Caco-2 (cell line): Measurements from ENCODE around the gene CCNJL. TPM values are rescaled to one million over a fixed set of nuclear protein-coding genes. Genes with fewer than 3 reads are reported as not detected.

ENCODE experiments used
- BruUV-seq: library from RNA; stranded (reverse); fragments of 400-500 nt; replicated peaks from 2 replicates; lab custom pipeline; 2021; lab: Mats Ljungman, UMichigan
- CTCF ChIA-PET: fragments of 300-600 bp; sonication (Branson Sonifier 250); formaldehyde crosslinking; loops from one replicate; lab custom pipeline; 2022; ENCODE audit warnings: antibody characterized with exemption; lab: Charles Lee
- POLR2A ChIA-PET: fragments of 300-600 bp; sonication (Branson Sonifier 250); formaldehyde crosslinking; loops from one replicate; lab custom pipeline; 2022; ENCODE audit warnings: antibody characterized with exemption; lab: Charles Lee
- DNase-seq, 2 experiments: peaks; one replicate each; pipeline versions ENCODE4 v3.0.0 to v3.0.0-alpha.2; 2020 to 2022
- H3K27me3 ChIP-seq: replicated peaks from 2 replicates; pipeline ENCODE4 v1.6.0; 2011; ENCODE audit warnings: low read length; ENCODE audit not compliant: control insufficient read depth, insufficient read depth
- H3K36me3 ChIP-seq: 2 replicates; pipeline ENCODE4 v1.5.1; 2011; ENCODE audit warnings: low read length; ENCODE audit not compliant: control insufficient read depth, insufficient read depth
- H3K4me1 ChIP-seq: fragments of 250-450 bp; sonication (Bioruptor Pico); 2 replicates; pipeline ENCODE4 v1.5.1; 2020; ENCODE audit warnings: mild to moderate bottlenecking
- H3K4me3 ChIP-seq: 2 replicates; pipeline ENCODE4 v1.5.1; 2011; ENCODE audit warnings: low read depth, mild to moderate bottlenecking, control low read depth, low read length
- H3K9me3 ChIP-seq: fragments of 250-450 bp; sonication (Bioruptor Pico); 2 replicates; pipeline ENCODE4 v1.5.1; 2020; ENCODE audit warnings: mild to moderate bottlenecking, moderate library complexity
- H3K27ac Mint-ChIP-seq: one replicate; pipeline ENCODE4 v1.8.0; 2022; ENCODE audit warnings: mixed read lengths; ENCODE audit not compliant: unreplicated experiment
- H3K27me3 Mint-ChIP-seq: one replicate; pipeline ENCODE4 v1.8.0; 2022; ENCODE audit warnings: mixed read lengths; ENCODE audit not compliant: insufficient read depth, unreplicated experiment
- H3K36me3 Mint-ChIP-seq: one replicate; pipeline ENCODE4 v1.8.0; 2022; ENCODE audit warnings: mild to moderate bottlenecking, mixed read lengths; ENCODE audit not compliant: insufficient read depth, unreplicated experiment
- H3K4me1 Mint-ChIP-seq: one replicate; pipeline ENCODE4 v1.8.0; 2022; ENCODE audit warnings: low read depth, mixed read lengths; ENCODE audit not compliant: unreplicated experiment
- H3K4me3 Mint-ChIP-seq: one replicate; pipeline ENCODE4 v1.8.0; 2022; ENCODE audit warnings: mild to moderate bottlenecking, moderate library complexity, mixed read lengths; ENCODE audit not compliant: unreplicated experiment
- H3K9me3 Mint-ChIP-seq: one replicate; pipeline ENCODE4 v1.8.0; 2022; ENCODE audit warnings: mixed read lengths; ENCODE audit not compliant: unreplicated experiment
- intact Hi-C: fragments of 100-400 bp; cut with micrococcal nuclease; formaldehyde crosslinking; loops from one replicate; pipeline ENCODE4 v1.10.0; 2022; ENCODE audit not compliant: unreplicated experiment
- total RNA-seq: library from RNA; stranded (reverse); gene quantifications from 2 replicates; pipeline ENCODE4 v1.2.3, GENCODE V29; 2022
- TF ChIP-seq, protein P1 (sequence below), 2 experiments: fragments of 200-600 bp in 1 of 2; IDR thresholded peaks; 1 replicate in 1 of 2; 2 replicates in 1 of 2; pipeline versions ENCODE4 v1.5.1 to v1.8.0; 2011 to 2022; ENCODE audit warnings: antibody characterized with exemption in 1 of 2, control low read depth in 1 of 2, inconsistent platforms in 1 of 2, low read depth in 1 of 2, low read length in 1 of 2, mild to moderate bottlenecking in 1 of 2, moderate library complexity in 1 of 2; ENCODE audit not compliant: insufficient read depth in 1 of 2, severe bottlenecking in 1 of 2, unreplicated experiment in 1 of 2

The CCNJL gene
- total RNA-seq, 1 experiment from 2014 or later, result 17.4 TPM

- CTCF ChIA-PET, result no interaction called here
- H3K9me3 Mint-ChIP-seq, result no peaks in the 10 kb centered on the region
- Histone ChIP-seq H3K4me1 (peaks cover 6% of the 10 kb centered on the region), H3K4me3 (no peak overlapping the region), H3K36me3 (no peaks in the 10 kb centered on the region; the same call in 1 of the 2 replicates), H3K9me3 (no peaks in the 10 kb centered on the region), H3K27me3 (no peaks in the 10 kb centered on the region)
- H3K36me3 Mint-ChIP-seq, result peaks cover 14% of the 10 kb centered on the region
- no peaks in the 10 kb centered on the region for H3K27me3 Mint-ChIP-seq
- intact Hi-C loops, result no loop called here
- no TSS peak for BruUV-seq
- H3K4me3 Mint-ChIP-seq, result no peak overlapping the region
- TF ChIP-seq, protein P1, sequence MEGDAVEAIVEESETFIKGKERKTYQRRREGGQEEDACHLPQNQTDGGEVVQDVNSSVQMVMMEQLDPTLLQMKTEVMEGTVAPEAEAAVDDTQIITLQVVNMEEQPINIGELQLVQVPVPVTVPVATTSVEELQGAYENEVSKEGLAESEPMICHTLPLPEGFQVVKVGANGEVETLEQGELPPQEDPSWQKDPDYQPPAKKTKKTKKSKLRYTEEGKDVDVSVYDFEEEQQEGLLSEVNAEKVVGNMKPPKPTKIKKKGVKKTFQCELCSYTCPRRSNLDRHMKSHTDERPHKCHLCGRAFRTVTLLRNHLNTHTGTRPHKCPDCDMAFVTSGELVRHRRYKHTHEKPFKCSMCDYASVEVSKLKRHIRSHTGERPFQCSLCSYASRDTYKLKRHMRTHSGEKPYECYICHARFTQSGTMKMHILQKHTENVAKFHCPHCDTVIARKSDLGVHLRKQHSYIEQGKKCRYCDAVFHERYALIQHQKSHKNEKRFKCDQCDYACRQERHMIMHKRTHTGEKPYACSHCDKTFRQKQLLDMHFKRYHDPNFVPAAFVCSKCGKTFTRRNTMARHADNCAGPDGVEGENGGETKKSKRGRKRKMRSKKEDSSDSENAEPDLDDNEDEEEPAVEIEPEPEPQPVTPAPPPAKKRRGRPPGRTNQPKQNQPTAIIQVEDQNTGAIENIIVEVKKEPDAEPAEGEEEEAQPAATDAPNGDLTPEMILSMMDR (IDR thresholded peaks at IDR 0.05; ENCODE audit: insufficient read depth in 1 of 2, low read depth in 1 of 2, low read length in 1 of 2, severe bottlenecking in 1 of 2, unreplicated experiment in 1 of 2), result no peak
- H3K27ac Mint-ChIP-seq, result no peak overlapping the region
- POLR2A ChIA-PET, result no interaction called here
- no peak for DNase-seq
- H3K4me1 Mint-ChIP-seq, result peaks cover 8% of the 10 kb centered on the region
Observed at GRCh38 chr5:160298189-160298588, 14.2 kb downstream of the CCNJL start.

- Histone ChIP-seq H3K4me3 (no peak overlapping the region), H3K36me3 (no peaks in the 10 kb centered on the region; the same call in 1 of the 2 replicates), H3K27me3 (no peaks in the 10 kb centered on the region), H3K9me3 (no peaks in the 10 kb centered on the region), H3K4me1 (peaks cover 6% of the 10 kb centered on the region)
- TF ChIP-seq, protein P1 (IDR thresholded peaks at IDR 0.05; ENCODE audit: insufficient read depth in 1 of 2, low read depth in 1 of 2, low read length in 1 of 2, severe bottlenecking in 1 of 2, unreplicated experiment in 1 of 2), result no peak
- peaks cover 8% of the 10 kb centered on the region for H3K4me1 Mint-ChIP-seq
- POLR2A ChIA-PET, result no interaction called here
- no peak overlapping the region for H3K4me3 Mint-ChIP-seq
- no peak for DNase-seq
- BruUV-seq, result no TSS peak
- intact Hi-C loops, result no loop called here
- H3K27ac Mint-ChIP-seq, result no peak overlapping the region
- no peaks in the 10 kb centered on the region for H3K9me3 Mint-ChIP-seq
- CTCF ChIA-PET, result no interaction called here
- peaks cover 14% of the 10 kb centered on the region for H3K36me3 Mint-ChIP-seq
- no peaks in the 10 kb centered on the region for H3K27me3 Mint-ChIP-seq
Observed at GRCh38 chr5:160297776-160298175, 14.6 kb downstream of the CCNJL start.

DNA sequence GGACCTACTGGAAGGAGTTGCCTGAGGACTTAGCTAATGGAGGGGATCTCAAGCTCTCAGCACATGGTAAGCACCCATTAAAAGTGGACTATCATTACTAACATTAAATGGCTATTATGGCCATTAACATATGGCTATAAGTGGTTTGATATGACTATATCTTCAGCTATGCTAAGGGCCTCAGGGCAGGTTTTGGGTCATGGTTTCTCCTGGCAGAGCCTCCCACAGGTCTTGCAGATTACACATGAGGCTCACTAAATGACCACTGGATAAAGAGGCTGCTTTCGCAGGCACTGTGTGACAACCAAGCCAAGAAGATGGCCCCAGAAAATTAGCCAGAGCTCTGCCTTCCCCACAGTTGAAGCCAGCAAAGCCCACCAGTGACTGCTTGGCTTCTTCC lies 15.4 kb downstream of the CCNJL start:
- no peak overlapping the region for H3K4me3 ChIP-seq
- no peaks in the 10 kb centered on the region for H3K27me3 ChIP-seq
- TF ChIP-seq, protein P1 (IDR thresholded peaks at IDR 0.05; ENCODE audit: insufficient read depth in 1 of 2, low read depth in 1 of 2, low read length in 1 of 2, severe bottlenecking in 1 of 2, unreplicated experiment in 1 of 2), result no peak
- Mint-ChIP-seq H3K36me3 (peaks cover 14% of the 10 kb centered on the region), H3K9me3 (no peaks in the 10 kb centered on the region), H3K27me3 (no peaks in the 10 kb centered on the region), H3K27ac (no peak overlapping the region), H3K4me3 (no peak overlapping the region), H3K4me1 (peaks cover 8% of the 10 kb centered on the region)
- BruUV-seq, result no TSS peak
- H3K9me3 ChIP-seq, result no peaks in the 10 kb centered on the region
- POLR2A ChIA-PET, result no interaction called here
- no peak for DNase-seq
- intact Hi-C loops, result no loop called here
- no peaks in the 10 kb centered on the region; the same call in 1 of the 2 replicates for H3K36me3 ChIP-seq
- peaks cover 6% of the 10 kb centered on the region for H3K4me1 ChIP-seq
- CTCF ChIA-PET, result no interaction called here
